Measurements from ENCODE around the gene RTL10. TPM values are rescaled to one million over a fixed set of nuclear protein-coding genes. Genes with fewer than 3 reads are reported as not detected.

RTL10 gene
- 1 to 10 TPM; 6.8 to 9.9 (median 8.8) TPM for total RNA-seq
- 5.8 TPM for polyA plus RNA-seq
- long read RNA-seq, donor 1, full-length matches to known transcripts, result 11 of 14 reads
- long read RNA-seq, donor 1, partial matches to known transcripts, result 0 of 14 reads
- long read RNA-seq, donor 1, other reads (novel, unspliced or antisense), result 3 of 14 reads
- long read RNA-seq, donor 2, full-length matches to known transcripts, result 5 of 6 reads
- long read RNA-seq, donor 2, partial matches to known transcripts, result 0 of 6 reads
- long read RNA-seq, donor 2, other reads (novel, unspliced or antisense), result 1 of 6 reads
- long read RNA-seq, donor 3, full-length matches to known transcripts, result 23 of 36 reads
- long read RNA-seq, donor 3, partial matches to known transcripts, result 0 of 36 reads
- long read RNA-seq, donor 3, other reads (novel, unspliced or antisense), result 13 of 36 reads
- long read RNA-seq, donor 4, full-length matches to known transcripts, result 2 of 6 reads
- long read RNA-seq, donor 4, partial matches to known transcripts, result 0 of 6 reads
- long read RNA-seq, donor 4, other reads (novel, unspliced or antisense), result 4 of 6 reads

GRCh38 chr22:19854778-19855503 lies at the start of gene RTL10, which contains the start of gene GNB1L:
Gene RTL10 (minus strand): TSS chr22:19854874. CDS start chr22:19852261, 2,613 bp downstream.
Gene GNB1L (minus strand): TSS chr22:19854874. CDS start chr22:19821355, 33,519 bp downstream.
- DNase-seq (peak; percentile 99 to 100 (median 100)), ATAC-seq (peak; percentile 98 to 99)
- Histone ChIP-seq H3K4me3 (ENCODE audit: low read length) (peak within 1 kb of the TSS; percentile 58), H3K27me3 (ENCODE audit: control insufficient read depth, insufficient read depth) (no peaks in the 10 kb centered on the region), H3K9me3 (ENCODE audit: control insufficient read depth, low read length) (no peaks in the 10 kb centered on the region), H3K27ac (ENCODE audit: low read length) (peak within 1 kb of the TSS; percentile 92), H3K4me1 (ENCODE audit: control insufficient read depth, insufficient read depth, low read length) (peaks cover 6% of the 10 kb centered on the region)
- WGBS, result under 1% methylated on average over 81 of the region's 81 CpGs
- intact Hi-C loops (cut with DNase I), result no loop called here

GRCh38 chr22:19904174-19904856 lies 49.6 kb upstream of the RTL10 start:
- no peaks in the 10 kb centered on the region for H3K27me3 ChIP-seq (ENCODE audit: control insufficient read depth, insufficient read depth)
- H3K4me3 ChIP-seq (ENCODE audit: low read length), result no peak overlapping the region
- intact Hi-C loops (cut with DNase I), result no loop called here
- no peaks in the 10 kb centered on the region for H3K9me3 ChIP-seq (ENCODE audit: control insufficient read depth, low read length)
- H3K4me1 ChIP-seq (ENCODE audit: control insufficient read depth, insufficient read depth, low read length), result no peaks in the 10 kb centered on the region
- 92% methylated on average over 16 of the region's 16 CpGs for WGBS
- no peak for ATAC-seq
- peak in 2 of 3 donors; percentile 31 to 43 for DNase-seq
- H3K27ac ChIP-seq (ENCODE audit: low read length), result no peak overlapping the region

GRCh38 chr22:19903513-19903912 lies 48.8 kb upstream of the RTL10 start:
- no peaks in the 10 kb centered on the region for H3K4me1 ChIP-seq (ENCODE audit: control insufficient read depth, insufficient read depth, low read length)
- intact Hi-C loops (cut with DNase I), result no loop called here
- no peaks in the 10 kb centered on the region for H3K27me3 ChIP-seq (ENCODE audit: control insufficient read depth, insufficient read depth)
- H3K9me3 ChIP-seq (ENCODE audit: control insufficient read depth, low read length), result no peaks in the 10 kb centered on the region
- no peak overlapping the region for H3K27ac ChIP-seq (ENCODE audit: low read length)
- peak in 1 of 2 donors; percentile 12 for ATAC-seq
- H3K4me3 ChIP-seq (ENCODE audit: low read length), result no peak overlapping the region
- peak in 1 of 3 donors; percentile 36 for DNase-seq
- WGBS, result 81% methylated on average over 12 of the region's 12 CpGs

GRCh38 chr22:19903031-19903430 lies 48.4 kb upstream of the RTL10 start:
- H3K4me1 ChIP-seq (ENCODE audit: control insufficient read depth, insufficient read depth, low read length), result no peaks in the 10 kb centered on the region
- H3K9me3 ChIP-seq (ENCODE audit: control insufficient read depth, low read length), result no peaks in the 10 kb centered on the region
- no peaks in the 10 kb centered on the region for H3K27me3 ChIP-seq (ENCODE audit: control insufficient read depth, insufficient read depth)
- intact Hi-C loops (cut with DNase I), result no loop called here
- ATAC-seq (peak in 1 of 2 donors; percentile 15), DNase-seq (peak in 1 of 3 donors; percentile 21)
- WGBS, result 85% methylated on average over 9 of the region's 9 CpGs
- no peak overlapping the region for H3K27ac ChIP-seq (ENCODE audit: low read length)
- no peak overlapping the region for H3K4me3 ChIP-seq (ENCODE audit: low read length)

- no peaks in the 10 kb centered on the region for H3K4me1 ChIP-seq (ENCODE audit: control insufficient read depth, insufficient read depth, low read length)
- intact Hi-C loops (cut with DNase I), result no loop called here
- no peak overlapping the region for H3K27ac ChIP-seq (ENCODE audit: low read length)
- 88% methylated on average over 7 of the region's 7 CpGs for WGBS
- no peaks in the 10 kb centered on the region for H3K27me3 ChIP-seq (ENCODE audit: control insufficient read depth, insufficient read depth)
- ATAC-seq, result no peak
- no peaks in the 10 kb centered on the region for H3K9me3 ChIP-seq (ENCODE audit: control insufficient read depth, low read length)
- H3K4me3 ChIP-seq (ENCODE audit: low read length), result no peak overlapping the region
- DNase-seq, result peak in 2 of 3 donors; percentile 24 to 48
Observed at GRCh38 chr22:19902245-19902715, 47.6 kb upstream of the RTL10 start.

GRCh38 chr22:19901577-19902244 lies 47.0 kb upstream of the RTL10 start:
- intact Hi-C loops (cut with DNase I), result no loop called here
- Histone ChIP-seq H3K27me3 (ENCODE audit: control insufficient read depth, insufficient read depth) (no peaks in the 10 kb centered on the region), H3K27ac (ENCODE audit: low read length) (no peak overlapping the region), H3K9me3 (ENCODE audit: control insufficient read depth, low read length) (no peaks in the 10 kb centered on the region), H3K4me3 (ENCODE audit: low read length) (no peak overlapping the region), H3K4me1 (ENCODE audit: control insufficient read depth, insufficient read depth, low read length) (no peaks in the 10 kb centered on the region)
- peak in 1 of 3 donors; percentile 22 for DNase-seq
- 90% methylated on average over 11 of the region's 11 CpGs for WGBS
- ATAC-seq, result no peak

GRCh38 chr22:19900707-19901436 lies 46.2 kb upstream of the RTL10 start:
- 91% methylated on average over 13 of the region's 13 CpGs for WGBS
- no peak overlapping the region for H3K4me3 ChIP-seq (ENCODE audit: low read length)
- ATAC-seq, result no peak
- no peaks in the 10 kb centered on the region for H3K9me3 ChIP-seq (ENCODE audit: control insufficient read depth, low read length)
- H3K27ac ChIP-seq (ENCODE audit: low read length), result no peak overlapping the region
- no peaks in the 10 kb centered on the region for H3K27me3 ChIP-seq (ENCODE audit: control insufficient read depth, insufficient read depth)
- intact Hi-C loops (cut with DNase I), result no loop called here
- H3K4me1 ChIP-seq (ENCODE audit: control insufficient read depth, insufficient read depth, low read length), result no peaks in the 10 kb centered on the region
- DNase-seq, result peak in 2 of 3 donors; percentile 24 to 34

GRCh38 chr22:19898831-19899567 lies 44.3 kb upstream of the RTL10 start:
- DNase-seq, result peak in 1 of 3 donors; percentile 13
- intact Hi-C loops (cut with DNase I), result loop anchor here in 1 of 4 donors (5.0 kb wide), 1 partner anchor 38 kb away; no protein-coding TSS in a partner anchor
- WGBS, result 90% methylated on average over 16 of the region's 16 CpGs

GRCh38 chr22:19898145-19898544 lies 43.5 kb upstream of the RTL10 start:
- no peaks in the 10 kb centered on the region for H3K9me3 ChIP-seq (ENCODE audit: control insufficient read depth, low read length)
- no peak overlapping the region for H3K4me3 ChIP-seq (ENCODE audit: low read length)
- DNase-seq (peak in 2 of 3 donors; percentile 32 to 41), ATAC-seq (no peak)
- H3K27ac ChIP-seq (ENCODE audit: low read length), result no peak overlapping the region
- 94% methylated on average over 7 of the region's 7 CpGs for WGBS
- intact Hi-C loops (cut with DNase I), result loop anchor here in 1 of 4 donors (5.0 kb wide), 1 partner anchor 39 kb away; no protein-coding TSS in a partner anchor
- no peaks in the 10 kb centered on the region for H3K27me3 ChIP-seq (ENCODE audit: control insufficient read depth, insufficient read depth)
- H3K4me1 ChIP-seq (ENCODE audit: control insufficient read depth, insufficient read depth, low read length), result no peaks in the 10 kb centered on the region

More at GRCh38 chr22:19898831-19899567, 44.3 kb upstream of the RTL10 start:
- Histone ChIP-seq H3K4me3 (ENCODE audit: low read length) (no peak overlapping the region), H3K4me1 (ENCODE audit: control insufficient read depth, insufficient read depth, low read length) (no peaks in the 10 kb centered on the region), H3K27ac (ENCODE audit: low read length) (no peak overlapping the region), H3K27me3 (ENCODE audit: control insufficient read depth, insufficient read depth) (no peaks in the 10 kb centered on the region), H3K9me3 (ENCODE audit: control insufficient read depth, low read length) (no peaks in the 10 kb centered on the region)
- ATAC-seq, result no peak

All from right cardiac atrium (tissue), 5 donors.